ENCODE results near the gene GIPR. TPM values are rescaled to one million over a fixed set of nuclear protein-coding genes. Genes with fewer than 3 reads are reported as not detected.
A peak's percentile ranks its signal among the peaks of the same experiment; 100 is the strongest.

GIPR gene
- total RNA-seq, 2 donors from 2014 or later, result 10.8 to 14.6 TPM

- Histone ChIP-seq H3K4me3 (ENCODE audit: low read length) (no peak overlapping the region), H3K9ac (ENCODE audit: extremely low read depth, low read length, poor library complexity, severe bottlenecking) (no peak overlapping the region), H3K36me3 (ENCODE audit: control insufficient read depth, insufficient read depth, low read length) (no peaks in the 10 kb centered on the region), H3K4me1 (ENCODE audit: control insufficient read depth, insufficient read depth, low read length) (no peaks in the 10 kb centered on the region), H3K9me3 (ENCODE audit: control insufficient read depth, low read length) (no peaks in the 10 kb centered on the region), H3K27me3 (ENCODE audit: control insufficient read depth, insufficient read depth, low read length, poor library complexity, severe bottlenecking) (no peaks in the 10 kb centered on the region), H3K27ac (ENCODE audit: low read depth, low read length) (no peak overlapping the region)
- TF ChIP-seq CTCF (conservative IDR thresholded peaks at IDR 0.05), result no peak
- H3K27me3 Mint-ChIP-seq (ENCODE audit: insufficient read depth), result peaks cover 25% of the 10 kb centered on the region
- WGBS, 2 experiments (ENCODE audit: insufficient coverage in 1 of 2, insufficient read length in 1 of 2), result 94 to 100% methylated on average over 1 of the region's 1 CpG
- no peaks in the 10 kb centered on the region for H3K36me3 Mint-ChIP-seq (ENCODE audit: low read depth)
- peaks cover 22% of the 10 kb centered on the region for H3K4me1 Mint-ChIP-seq
- no peaks in the 10 kb centered on the region for H3K9me3 Mint-ChIP-seq
- no peak for DNase-seq
- no peak overlapping the region for H3K27ac Mint-ChIP-seq
- H3K4me3 Mint-ChIP-seq, result no peak overlapping the region
Observed at GRCh38 chr19:45663800-45664199, 4.2 kb upstream of the GIPR start.

DNA sequence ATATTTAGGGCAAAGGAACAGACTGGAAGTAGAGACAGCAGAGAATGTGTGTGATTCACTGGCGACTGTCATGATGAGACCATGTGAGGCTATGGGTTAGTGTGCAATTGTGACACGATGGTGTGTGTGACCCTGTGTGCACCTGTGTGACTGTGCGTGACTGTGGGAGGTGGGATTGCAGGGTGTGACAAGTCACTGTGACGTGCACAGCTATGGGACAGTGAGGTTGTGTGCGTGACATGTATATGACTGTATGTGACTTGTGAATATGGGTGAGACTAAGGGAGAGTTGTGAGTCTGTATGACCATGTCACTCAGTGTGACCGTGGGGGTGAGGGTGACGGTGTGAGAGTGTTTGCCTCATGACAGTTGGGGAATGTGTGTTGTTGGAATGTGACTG lies 3.4 kb upstream of the GIPR start:
- Mint-ChIP-seq H3K27ac (no peak overlapping the region), H3K4me3 (no peak overlapping the region), H3K4me1 (peaks cover 17% of the 10 kb centered on the region), H3K36me3 (ENCODE audit: low read depth) (no peaks in the 10 kb centered on the region), H3K9me3 (no peaks in the 10 kb centered on the region), H3K27me3 (ENCODE audit: insufficient read depth) (peaks cover 29% of the 10 kb centered on the region)
- H3K27me3 ChIP-seq (ENCODE audit: control insufficient read depth, insufficient read depth, low read length, poor library complexity, severe bottlenecking), result no peaks in the 10 kb centered on the region
- H3K36me3 ChIP-seq (ENCODE audit: control insufficient read depth, insufficient read depth, low read length), result no peaks in the 10 kb centered on the region
- no peak overlapping the region for H3K4me3 ChIP-seq (ENCODE audit: low read length)
- no peak overlapping the region for H3K27ac ChIP-seq (ENCODE audit: low read depth, low read length)
- H3K9ac ChIP-seq (ENCODE audit: extremely low read depth, low read length, poor library complexity, severe bottlenecking), result no peak overlapping the region
- 70 to 88% methylated on average over 5 to 7 of the region's 7 CpGs for WGBS, 2 experiments (ENCODE audit: insufficient coverage in 1 of 2, insufficient read length in 1 of 2)
- no peaks in the 10 kb centered on the region for H3K9me3 ChIP-seq (ENCODE audit: control insufficient read depth, low read length)
- no peak for DNase-seq
- TF ChIP-seq CTCF (conservative IDR thresholded peaks at IDR 0.05), result no peak
- H3K4me1 ChIP-seq (ENCODE audit: control insufficient read depth, insufficient read depth, low read length), result no peaks in the 10 kb centered on the region

- Histone ChIP-seq H3K27ac (ENCODE audit: low read depth, low read length) (no peak overlapping the region), H3K4me3 (ENCODE audit: low read length) (peak overlapping the region; percentile 82), H3K9me3 (ENCODE audit: control insufficient read depth, low read length) (no peaks in the 10 kb centered on the region), H3K9ac (ENCODE audit: extremely low read depth, low read length, poor library complexity, severe bottlenecking) (peak overlapping the region; percentile 16), H3K36me3 (ENCODE audit: control insufficient read depth, insufficient read depth, low read length) (no peaks in the 10 kb centered on the region), H3K4me1 (ENCODE audit: control insufficient read depth, insufficient read depth, low read length) (no peaks in the 10 kb centered on the region), H3K27me3 (ENCODE audit: control insufficient read depth, insufficient read depth, low read length, poor library complexity, severe bottlenecking) (no peaks in the 10 kb centered on the region)
- TF ChIP-seq CTCF (conservative IDR thresholded peaks at IDR 0.05), result no peak
- no peaks in the 10 kb centered on the region for H3K36me3 Mint-ChIP-seq (ENCODE audit: low read depth)
- no peak for DNase-seq
- no peaks in the 10 kb centered on the region for H3K9me3 Mint-ChIP-seq
- H3K27me3 Mint-ChIP-seq (ENCODE audit: insufficient read depth), result peaks cover 49% of the 10 kb centered on the region
- peaks cover 11% of the 10 kb centered on the region for H3K4me1 Mint-ChIP-seq
- peak overlapping the region; percentile 55 for H3K4me3 Mint-ChIP-seq
- WGBS, 2 experiments (ENCODE audit: insufficient coverage in 1 of 2, insufficient read length in 1 of 2), result 3% methylated on average over 9 to 19 of the region's 19 CpGs
- H3K27ac Mint-ChIP-seq, result peak overlapping the region; percentile 11
Observed at GRCh38 chr19:45668342-45668871, 386 bp downstream of the GIPR start.
